ENCODE data around the gene VPS37C.
"Not testable (repeated sequence)": the region's sequence is repeated elsewhere in the genome, so short reads cannot be mapped to it uniquely, and the experiment has no call there.

VPS37C gene

DNA sequence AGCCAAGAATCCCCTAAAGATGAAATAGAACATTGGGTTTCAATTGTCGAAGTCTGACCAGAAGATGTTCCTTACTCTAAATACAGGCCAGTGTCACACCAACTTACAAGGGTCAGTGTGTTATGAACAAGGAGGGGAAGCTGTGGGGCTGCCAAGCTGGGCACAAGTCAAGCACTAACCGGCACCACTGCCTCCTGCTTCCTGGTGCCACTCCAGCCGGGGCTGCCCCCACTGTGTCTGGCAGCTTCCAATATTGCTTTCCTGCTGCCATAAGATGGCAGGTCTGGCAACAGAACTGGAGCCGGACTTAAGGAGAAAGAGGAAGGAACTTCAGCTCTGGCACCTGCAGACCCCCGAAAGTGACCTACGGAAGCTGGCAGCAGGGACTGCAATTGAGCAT, 13.7 kb upstream of the VPS37C start:
- Histone ChIP-seq H3K4me1 (ENCODE audit: control insufficient read depth, insufficient read depth, low read length) (no peaks in the 10 kb centered on the region), H3K4me3 (ENCODE audit: low read length) (no peak overlapping the region), H3K27ac (ENCODE audit: low read length) (no peak overlapping the region), H3K36me3 (ENCODE audit: control insufficient read depth, insufficient read depth, low read length) (no peaks in the 10 kb centered on the region), H3K9me3 (ENCODE audit: control insufficient read depth, insufficient read depth, low read length) (no peaks in the 10 kb centered on the region), H3K27me3 (ENCODE audit: control insufficient read depth, insufficient read depth, low read length) (no peaks in the 10 kb centered on the region)
- WGBS (ENCODE audit: insufficient coverage, insufficient read length): no CpG with 5 or more reads among the region's 6 CpGs
- DNase-seq (ENCODE audit: low read depth, low spot score): no peak

GRCh38 chr11:61174273-61174672, 13.0 kb upstream of the VPS37C start:
- H3K36me3 ChIP-seq (ENCODE audit: control insufficient read depth, insufficient read depth, low read length): no peaks in the 10 kb centered on the region
- H3K4me3 ChIP-seq (ENCODE audit: low read length): no peak overlapping the region
- no peak overlapping the region for H3K27ac ChIP-seq (ENCODE audit: low read length)
- H3K9me3 ChIP-seq (ENCODE audit: control insufficient read depth, insufficient read depth, low read length): no peaks in the 10 kb centered on the region
- no CpG with 5 or more reads among the region's 6 CpGs for WGBS (ENCODE audit: insufficient coverage, insufficient read length)
- DNase-seq (ENCODE audit: low read depth, low spot score): no peak
- H3K27me3 ChIP-seq (ENCODE audit: control insufficient read depth, insufficient read depth, low read length): no peaks in the 10 kb centered on the region
- H3K4me1 ChIP-seq (ENCODE audit: control insufficient read depth, insufficient read depth, low read length): no peaks in the 10 kb centered on the region

DNA sequence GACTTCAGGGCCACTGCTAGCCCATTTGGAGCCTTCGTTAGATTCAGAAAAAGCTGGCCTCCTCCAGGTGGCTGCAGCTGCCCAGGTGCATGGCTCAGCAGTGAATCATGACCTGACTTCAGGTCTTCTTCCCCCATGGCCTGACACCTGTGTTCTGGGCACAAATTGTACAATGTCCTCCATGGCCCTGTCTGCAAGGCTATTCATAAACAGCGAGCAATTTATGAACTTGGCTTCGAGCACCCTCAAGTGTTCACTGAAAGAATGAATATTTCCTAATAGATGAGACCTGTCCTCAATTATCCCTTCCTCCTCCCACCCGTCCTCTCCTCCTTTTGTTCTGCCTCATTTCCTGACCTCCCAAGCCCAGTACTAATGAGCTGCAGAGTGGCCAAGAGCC, 12.2 kb upstream of the VPS37C start:
- DNase-seq (ENCODE audit: low read depth, low spot score): no peak
- no peaks in the 10 kb centered on the region for H3K36me3 ChIP-seq (ENCODE audit: control insufficient read depth, insufficient read depth, low read length)
- no peaks in the 10 kb centered on the region for H3K27me3 ChIP-seq (ENCODE audit: control insufficient read depth, insufficient read depth, low read length)
- H3K27ac ChIP-seq (ENCODE audit: low read length): no peak overlapping the region
- no CpG with 5 or more reads among the region's 4 CpGs for WGBS (ENCODE audit: insufficient coverage, insufficient read length)
- no peaks in the 10 kb centered on the region for H3K9me3 ChIP-seq (ENCODE audit: control insufficient read depth, insufficient read depth, low read length)
- no peak overlapping the region for H3K4me3 ChIP-seq (ENCODE audit: low read length)
- H3K4me1 ChIP-seq (ENCODE audit: control insufficient read depth, insufficient read depth, low read length): no peaks in the 10 kb centered on the region

- WGBS (ENCODE audit: insufficient coverage, insufficient read length): no CpG with 5 or more reads among the region's 3 CpGs
Observed at GRCh38 chr11:61172888-61173287, 11.7 kb upstream of the VPS37C start.

GRCh38 chr11:61172356-61172755, 11.1 kb upstream of the VPS37C start:
- H3K4me1 ChIP-seq (ENCODE audit: control insufficient read depth, insufficient read depth, low read length): no peaks in the 10 kb centered on the region
- no peaks in the 10 kb centered on the region for H3K36me3 ChIP-seq (ENCODE audit: control insufficient read depth, insufficient read depth, low read length)
- no peak overlapping the region for H3K4me3 ChIP-seq (ENCODE audit: low read length)
- DNase-seq (ENCODE audit: low read depth, low spot score): no peak
- WGBS (ENCODE audit: insufficient coverage, insufficient read length): no CpG with 5 or more reads among the region's 5 CpGs
- no peaks in the 10 kb centered on the region for H3K9me3 ChIP-seq (ENCODE audit: control insufficient read depth, insufficient read depth, low read length)
- H3K27ac ChIP-seq (ENCODE audit: low read length): no peak overlapping the region
- no peaks in the 10 kb centered on the region for H3K27me3 ChIP-seq (ENCODE audit: control insufficient read depth, insufficient read depth, low read length)

More at GRCh38 chr11:61172888-61173287, 11.7 kb upstream of the VPS37C start:
- no peak overlapping the region for H3K4me3 ChIP-seq (ENCODE audit: low read length)
- no peaks in the 10 kb centered on the region for H3K9me3 ChIP-seq (ENCODE audit: control insufficient read depth, insufficient read depth, low read length)
- no peaks in the 10 kb centered on the region for H3K27me3 ChIP-seq (ENCODE audit: control insufficient read depth, insufficient read depth, low read length)
- H3K36me3 ChIP-seq (ENCODE audit: control insufficient read depth, insufficient read depth, low read length): no peaks in the 10 kb centered on the region
- H3K27ac ChIP-seq (ENCODE audit: low read length): no peak overlapping the region
- DNase-seq (ENCODE audit: low read depth, low spot score): no peak
- H3K4me1 ChIP-seq (ENCODE audit: control insufficient read depth, insufficient read depth, low read length): no peaks in the 10 kb centered on the region

DNA sequence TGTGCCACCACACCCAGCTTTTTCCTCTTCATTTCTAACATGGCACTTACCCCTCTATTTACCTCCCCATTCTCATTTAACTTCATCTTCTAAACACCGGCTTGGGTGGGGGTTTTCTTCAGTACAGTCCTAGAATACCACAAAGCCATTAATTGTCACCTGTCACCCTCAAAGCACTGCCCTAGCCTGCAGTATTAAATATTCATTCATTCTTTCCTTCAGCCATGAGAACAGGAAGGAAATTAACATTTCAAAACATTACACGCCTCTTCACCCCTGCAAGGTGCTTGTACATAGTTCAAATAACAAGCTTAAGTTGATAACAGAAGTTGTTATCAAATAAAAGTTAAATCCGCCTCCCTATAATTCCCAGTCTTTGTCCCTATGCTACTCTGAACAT, 10.7 kb upstream of the VPS37C start:
- 100% methylated on average over 1 of the region's 3 CpGs for WGBS (ENCODE audit: insufficient coverage, insufficient read length)
- no peak for DNase-seq (ENCODE audit: low read depth, low spot score)
- Histone ChIP-seq H3K9me3 (ENCODE audit: control insufficient read depth, insufficient read depth, low read length) (no peaks in the 10 kb centered on the region), H3K27ac (ENCODE audit: low read length) (no peak overlapping the region), H3K4me3 (ENCODE audit: low read length) (no peak overlapping the region), H3K27me3 (ENCODE audit: control insufficient read depth, insufficient read depth, low read length) (no peaks in the 10 kb centered on the region), H3K4me1 (ENCODE audit: control insufficient read depth, insufficient read depth, low read length) (no peaks in the 10 kb centered on the region), H3K36me3 (ENCODE audit: control insufficient read depth, insufficient read depth, low read length) (no peaks in the 10 kb centered on the region)

- DNase-seq (ENCODE audit: low read depth, low spot score): no peak
Observed at GRCh38 chr11:61170566-61170965, 9.3 kb upstream of the VPS37C start.

GRCh38 chr11:61168800-61169199, 7.6 kb upstream of the VPS37C start:
- Histone ChIP-seq H3K4me3 (ENCODE audit: low read length) (no peak overlapping the region), H3K9me3 (ENCODE audit: control insufficient read depth, insufficient read depth, low read length) (no peaks in the 10 kb centered on the region), H3K36me3 (ENCODE audit: control insufficient read depth, insufficient read depth, low read length) (no peaks in the 10 kb centered on the region), H3K27ac (ENCODE audit: low read length) (no peak overlapping the region), H3K4me1 (ENCODE audit: control insufficient read depth, insufficient read depth, low read length) (no peaks in the 10 kb centered on the region), H3K27me3 (ENCODE audit: control insufficient read depth, insufficient read depth, low read length) (no peaks in the 10 kb centered on the region)
- WGBS (ENCODE audit: insufficient coverage, insufficient read length): no CpG with 5 or more reads among the region's 1 CpG
- DNase-seq (ENCODE audit: low read depth, low spot score): no peak

More at GRCh38 chr11:61170566-61170965, 9.3 kb upstream of the VPS37C start:
- no peak overlapping the region for H3K27ac ChIP-seq (ENCODE audit: low read length)
- no peak overlapping the region for H3K4me3 ChIP-seq (ENCODE audit: low read length)
- no peaks in the 10 kb centered on the region for H3K9me3 ChIP-seq (ENCODE audit: control insufficient read depth, insufficient read depth, low read length)
- no peaks in the 10 kb centered on the region for H3K4me1 ChIP-seq (ENCODE audit: control insufficient read depth, insufficient read depth, low read length)
- no peaks in the 10 kb centered on the region for H3K36me3 ChIP-seq (ENCODE audit: control insufficient read depth, insufficient read depth, low read length)
- no CpG with 5 or more reads among the region's 9 CpGs for WGBS (ENCODE audit: insufficient coverage, insufficient read length)
- no peaks in the 10 kb centered on the region for H3K27me3 ChIP-seq (ENCODE audit: control insufficient read depth, insufficient read depth, low read length)

GRCh38 chr11:61168042-61168688, 6.9 kb upstream of the VPS37C start:
- Histone ChIP-seq H3K27ac (ENCODE audit: low read length) (no peak overlapping the region), H3K9me3 (ENCODE audit: control insufficient read depth, insufficient read depth, low read length) (no peaks in the 10 kb centered on the region), H3K27me3 (ENCODE audit: control insufficient read depth, insufficient read depth, low read length) (no peaks in the 10 kb centered on the region), H3K4me1 (ENCODE audit: control insufficient read depth, insufficient read depth, low read length) (no peaks in the 10 kb centered on the region), H3K36me3 (ENCODE audit: control insufficient read depth, insufficient read depth, low read length) (no peaks in the 10 kb centered on the region), H3K4me3 (ENCODE audit: low read length) (no peak overlapping the region)
- WGBS (ENCODE audit: insufficient coverage, insufficient read length): no CpG with 5 or more reads among the region's 9 CpGs
- DNase-seq (ENCODE audit: low read depth, low spot score): no peak

GRCh38 chr11:61166331-61166730, 5.1 kb upstream of the VPS37C start:
- not testable (repeated sequence) for H3K27ac ChIP-seq (ENCODE audit: low read length); H3K9me3 ChIP-seq (ENCODE audit: control insufficient read depth, insufficient read depth, low read length); H3K36me3 ChIP-seq (ENCODE audit: control insufficient read depth, insufficient read depth, low read length); DNase-seq (ENCODE audit: low read depth, low spot score); H3K4me3 ChIP-seq (ENCODE audit: low read length); H3K4me1 ChIP-seq (ENCODE audit: control insufficient read depth, insufficient read depth, low read length); H3K27me3 ChIP-seq (ENCODE audit: control insufficient read depth, insufficient read depth, low read length)
- no CpG with 5 or more reads among the region's 31 CpGs for WGBS (ENCODE audit: insufficient coverage, insufficient read length)

DNA sequence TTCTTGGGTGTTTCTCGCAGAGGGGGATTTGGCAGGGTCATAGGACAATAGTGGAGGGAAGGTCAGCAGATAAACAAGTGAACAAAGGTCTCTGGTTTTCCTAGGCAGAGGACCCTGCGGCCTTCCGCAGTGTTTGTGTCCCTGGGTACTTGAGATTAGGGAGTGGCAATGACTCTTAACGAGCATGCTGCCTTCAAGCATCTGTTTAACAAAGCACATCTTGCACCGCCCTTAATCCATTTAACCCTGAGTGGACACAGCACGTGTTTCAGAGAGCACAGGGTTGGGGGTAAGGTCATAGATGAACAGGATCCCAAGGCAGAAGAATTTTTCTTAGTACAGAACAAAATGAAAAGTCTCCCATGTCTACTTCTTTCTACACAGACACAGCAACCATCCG, 4.6 kb upstream of the VPS37C start:
- not testable (repeated sequence) for H3K27ac ChIP-seq (ENCODE audit: low read length); H3K36me3 ChIP-seq (ENCODE audit: control insufficient read depth, insufficient read depth, low read length); H3K4me1 ChIP-seq (ENCODE audit: control insufficient read depth, insufficient read depth, low read length); DNase-seq (ENCODE audit: low read depth, low spot score); H3K4me3 ChIP-seq (ENCODE audit: low read length); H3K27me3 ChIP-seq (ENCODE audit: control insufficient read depth, insufficient read depth, low read length); H3K9me3 ChIP-seq (ENCODE audit: control insufficient read depth, insufficient read depth, low read length)
- no CpG with 5 or more reads among the region's 7 CpGs for WGBS (ENCODE audit: insufficient coverage, insufficient read length)

Measured in iPS DF 6.9 (cell line).